GM19043 (cell line): Measurements from ENCODE around the gene AK8.

Experiments
- ATAC-seq: cut with Tn5 transposase; IDR thresholded peaks from one replicate; pipeline ENCODE4 v1.9.1; 2021; ENCODE audit warnings: low read depth; ENCODE audit not compliant: unreplicated experiment

The AK8 gene

DNA sequence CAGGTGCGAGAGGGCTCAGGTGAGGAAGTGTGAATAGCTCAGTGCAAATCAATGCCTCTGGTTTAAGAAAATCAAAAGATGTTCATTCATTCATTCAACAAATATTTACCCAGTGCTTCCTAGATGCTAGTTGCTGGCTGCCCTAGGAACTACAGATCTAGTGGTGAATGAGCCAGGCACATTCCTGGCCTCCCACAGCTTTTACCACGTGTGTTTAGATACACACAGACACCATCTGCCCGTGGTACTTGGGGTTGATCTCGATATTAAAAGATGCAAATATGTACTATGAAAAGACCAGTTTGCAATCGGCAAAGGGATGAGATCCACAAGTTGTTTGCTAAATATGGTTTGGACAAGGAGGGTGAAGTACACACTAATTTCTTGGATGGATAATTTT, 129.6 kb downstream of the AK8 start:
- ATAC-seq: no peak

DNA sequence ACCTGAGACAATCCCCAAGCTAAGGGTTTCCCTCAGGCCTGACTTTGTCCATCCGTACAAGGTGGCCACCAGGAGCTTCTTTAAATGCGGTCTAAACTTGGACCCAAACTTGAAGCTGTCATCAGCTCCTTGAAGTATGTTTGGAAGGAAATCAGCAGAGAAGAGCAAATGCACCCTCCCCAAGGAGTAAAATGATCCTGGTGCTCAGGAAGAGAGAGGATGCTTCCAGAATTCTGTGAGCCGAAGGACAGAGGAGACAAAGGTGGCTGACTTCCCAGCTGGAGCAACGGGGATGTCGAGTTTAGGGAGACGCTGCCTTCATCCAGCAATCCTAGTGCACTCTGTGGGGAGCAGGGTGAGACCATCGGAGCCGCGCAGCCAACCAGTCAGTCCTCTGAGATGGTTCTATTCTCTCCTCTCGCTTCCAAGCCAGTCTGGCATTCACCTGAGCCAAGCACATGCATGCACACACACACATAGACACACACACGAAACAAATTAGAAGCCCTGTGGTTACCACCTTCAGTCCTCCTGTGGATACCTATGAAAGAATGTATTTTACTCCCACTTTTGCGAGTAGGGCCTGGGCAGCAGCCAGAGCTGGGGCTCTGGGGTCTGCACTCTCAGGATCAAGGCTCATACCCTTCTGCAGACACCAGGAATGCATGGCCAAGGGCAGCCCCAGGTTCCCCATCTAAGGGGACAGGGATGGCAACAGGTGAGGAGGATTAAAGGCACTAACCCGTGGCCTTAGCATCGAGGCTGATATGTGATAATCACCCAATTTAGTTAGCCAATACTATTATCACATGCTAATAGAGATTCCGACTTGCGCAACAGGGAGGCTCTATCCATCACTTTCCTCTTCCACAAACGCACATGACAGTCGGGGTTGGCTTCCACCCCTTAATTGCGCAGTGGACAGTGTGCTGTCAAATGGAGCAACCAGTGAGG, 132.1 kb downstream of the AK8 start:
- ATAC-seq: no peak

DNA sequence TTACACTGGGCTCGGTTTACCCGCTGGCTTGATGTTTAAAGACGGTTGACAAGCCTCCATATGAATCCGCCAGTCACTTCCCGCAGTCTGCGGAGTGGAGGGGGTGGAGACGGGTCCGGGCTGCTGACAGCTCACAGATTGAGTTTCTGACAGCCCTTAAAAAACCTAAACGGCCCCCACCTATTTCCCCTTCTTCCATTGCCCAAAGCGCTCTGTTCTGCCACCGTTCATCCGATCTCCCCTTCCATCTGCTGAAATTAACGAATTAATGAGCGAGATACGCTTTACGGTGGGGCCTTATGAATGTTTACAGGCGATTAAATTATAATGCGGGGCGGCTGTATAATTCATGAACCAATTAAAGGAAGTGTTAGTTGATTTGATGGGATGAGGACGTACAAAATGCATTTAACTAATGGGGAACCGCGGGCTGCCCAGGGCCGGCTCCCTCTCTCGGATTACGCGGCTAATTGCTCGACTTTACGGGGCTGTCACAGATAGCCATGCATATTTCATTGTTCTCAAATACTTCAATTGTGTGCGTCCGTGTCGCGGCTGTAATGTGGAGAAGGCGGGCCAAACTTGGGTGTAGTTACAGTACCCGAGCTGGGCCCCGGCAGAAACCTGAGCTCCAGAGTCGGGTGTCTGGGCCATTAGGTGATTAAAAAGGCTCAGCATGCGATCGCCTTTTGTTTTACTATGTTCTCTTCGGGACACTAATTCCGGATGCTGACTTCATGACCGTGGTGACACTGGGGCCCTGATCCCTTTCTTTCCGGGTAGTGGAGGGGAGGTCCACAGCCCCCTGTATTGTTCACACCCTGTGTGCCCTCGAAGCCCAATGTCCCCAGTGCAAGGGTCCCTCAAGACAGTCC, 133.0 kb downstream of the AK8 start:
- ATAC-seq: no peak

DNA sequence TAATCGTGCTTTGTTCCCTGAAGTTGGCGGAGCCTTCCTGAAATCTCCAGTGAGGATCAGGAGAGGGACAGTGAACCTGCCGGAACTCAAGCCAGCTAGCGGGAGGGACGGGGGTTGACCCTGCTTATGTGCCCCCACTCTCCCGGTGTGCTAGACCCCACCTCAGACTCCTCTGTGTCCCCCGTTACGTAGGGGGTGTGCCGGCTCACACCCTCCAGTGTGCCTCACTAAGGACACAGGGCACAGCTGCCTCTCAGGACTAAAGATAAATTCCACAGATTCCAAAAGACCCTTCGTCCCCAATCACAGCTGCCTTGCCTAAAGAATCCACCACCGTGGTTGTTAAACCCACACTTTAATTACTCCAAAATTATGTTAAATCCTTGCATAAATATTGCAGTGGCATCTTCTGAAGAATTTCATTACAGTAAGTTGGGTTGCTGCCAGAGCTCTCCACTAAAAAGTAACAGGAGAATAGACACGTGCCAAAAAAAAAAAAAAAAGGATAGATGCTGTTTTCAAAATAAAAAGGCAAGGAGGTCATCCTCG, 134.1 kb downstream of the AK8 start:
- ATAC-seq: no peak

DNA sequence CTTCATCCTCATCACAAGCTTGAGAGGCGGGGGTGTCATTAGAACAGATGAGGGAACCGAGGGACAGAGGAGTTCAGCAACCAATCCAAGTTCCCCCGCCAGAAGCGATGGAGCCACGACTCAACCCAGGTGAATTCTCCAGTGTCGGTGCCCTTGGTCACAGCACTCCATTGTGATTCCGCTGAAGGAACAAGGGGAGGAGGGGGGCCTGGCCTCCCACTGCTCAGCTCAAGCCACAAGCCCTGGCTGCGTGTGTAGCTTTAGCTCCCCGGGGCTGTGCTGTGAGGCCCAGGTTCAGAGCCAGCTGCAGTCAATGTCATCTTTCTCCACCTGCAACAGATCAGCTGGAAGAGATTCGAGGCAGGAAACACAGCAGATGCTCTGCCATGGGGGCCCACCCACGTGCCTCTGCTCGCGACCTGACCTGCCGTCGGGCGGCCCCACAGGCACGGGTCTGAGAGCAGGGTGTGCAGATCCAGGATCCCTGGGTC, 135.2 kb downstream of the AK8 start:
- no peak for ATAC-seq

DNA sequence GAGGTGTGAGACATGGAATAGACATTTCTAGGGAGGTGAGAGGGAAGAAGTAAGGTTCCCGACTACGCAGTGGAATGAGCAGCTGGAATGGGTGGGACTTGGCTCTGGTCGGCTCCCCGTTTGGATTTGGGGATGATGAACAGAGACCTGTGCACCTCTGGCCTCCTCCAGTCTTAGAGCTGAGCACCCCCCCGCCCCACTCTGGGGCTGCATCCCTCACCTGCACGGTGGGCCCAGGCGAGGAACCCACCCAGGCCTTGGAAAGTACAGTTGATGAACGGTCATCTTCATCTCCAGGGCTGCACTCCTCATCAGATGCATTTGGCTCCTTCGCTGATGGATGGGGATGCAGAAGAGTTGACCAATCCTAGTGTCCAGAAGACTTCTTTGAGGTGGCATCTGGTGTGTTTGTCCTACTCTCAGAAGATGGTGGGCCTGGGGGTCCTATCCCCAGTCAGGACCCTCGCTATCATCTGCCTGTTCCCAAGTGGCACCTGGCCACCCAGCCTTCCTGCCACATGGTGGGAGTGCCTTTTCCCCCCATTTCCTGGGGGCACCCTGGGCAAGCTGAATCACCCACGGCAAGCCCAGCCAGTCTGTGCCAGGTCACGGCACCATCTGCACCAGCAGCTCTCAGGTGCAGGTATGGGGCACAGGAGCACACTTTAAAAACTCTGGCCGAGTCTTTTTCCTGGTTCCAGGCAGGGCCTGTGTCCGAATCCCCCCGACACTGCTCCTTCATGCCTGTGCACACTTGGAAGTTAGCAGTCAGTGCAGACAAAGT, 137.4 kb downstream of the AK8 start:
- no peak for ATAC-seq

DNA sequence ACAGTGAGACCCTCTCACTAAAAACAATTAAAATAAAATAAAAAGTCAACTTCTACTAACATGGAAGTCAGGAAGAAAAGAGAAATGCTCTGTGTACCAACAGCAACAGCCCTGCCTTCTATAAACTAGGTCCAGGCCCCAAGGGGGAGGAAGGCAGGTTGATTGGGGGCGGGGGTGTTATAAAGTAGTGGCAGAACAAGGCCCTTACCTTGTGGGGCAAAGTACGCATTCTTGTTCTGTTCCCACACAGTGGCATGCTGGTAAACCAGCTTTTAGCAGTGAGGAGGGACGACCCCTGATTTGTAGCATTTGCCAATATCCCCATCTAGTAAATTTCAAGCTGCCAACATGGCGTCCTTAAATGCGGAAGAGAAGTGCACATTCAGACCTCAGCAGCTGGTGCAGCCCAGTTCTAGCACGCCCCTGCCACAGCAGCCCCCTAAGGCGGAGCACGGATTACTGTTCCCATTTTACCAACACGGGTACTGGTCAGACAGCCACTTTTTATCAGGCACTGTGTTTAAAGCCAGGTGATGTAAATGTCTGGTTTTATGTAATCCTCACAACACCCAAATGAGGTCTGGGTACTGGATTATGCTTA, 138.3 kb downstream of the AK8 start:
- ATAC-seq: no peak

DNA sequence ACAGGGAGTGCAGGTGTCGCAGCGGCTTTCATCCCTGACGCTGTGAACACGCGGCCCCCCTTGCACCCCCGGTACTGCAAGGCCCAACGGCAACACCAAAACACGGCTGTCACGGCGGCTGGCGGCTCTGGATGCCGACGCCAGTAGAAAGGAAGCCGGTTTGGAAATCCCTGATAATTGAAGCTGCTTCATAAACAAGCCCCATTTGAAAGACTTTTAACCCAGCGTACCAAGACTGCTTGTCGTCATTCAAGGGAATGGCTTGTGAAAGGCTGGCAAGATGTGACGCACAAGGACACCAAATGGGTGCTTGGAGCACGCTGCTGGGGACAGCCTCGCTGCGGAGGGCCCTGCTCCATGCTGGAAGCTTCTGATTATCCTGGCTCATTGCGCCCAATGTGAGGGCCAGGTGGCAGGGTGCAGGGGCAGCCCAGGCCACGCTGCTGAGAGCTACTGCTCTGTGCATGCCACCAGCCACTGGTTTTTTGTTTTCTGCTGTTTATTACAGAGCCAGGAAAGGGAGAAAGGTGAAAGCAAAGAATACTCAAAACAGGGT, 144.7 kb downstream of the AK8 start:
- no peak for ATAC-seq

DNA sequence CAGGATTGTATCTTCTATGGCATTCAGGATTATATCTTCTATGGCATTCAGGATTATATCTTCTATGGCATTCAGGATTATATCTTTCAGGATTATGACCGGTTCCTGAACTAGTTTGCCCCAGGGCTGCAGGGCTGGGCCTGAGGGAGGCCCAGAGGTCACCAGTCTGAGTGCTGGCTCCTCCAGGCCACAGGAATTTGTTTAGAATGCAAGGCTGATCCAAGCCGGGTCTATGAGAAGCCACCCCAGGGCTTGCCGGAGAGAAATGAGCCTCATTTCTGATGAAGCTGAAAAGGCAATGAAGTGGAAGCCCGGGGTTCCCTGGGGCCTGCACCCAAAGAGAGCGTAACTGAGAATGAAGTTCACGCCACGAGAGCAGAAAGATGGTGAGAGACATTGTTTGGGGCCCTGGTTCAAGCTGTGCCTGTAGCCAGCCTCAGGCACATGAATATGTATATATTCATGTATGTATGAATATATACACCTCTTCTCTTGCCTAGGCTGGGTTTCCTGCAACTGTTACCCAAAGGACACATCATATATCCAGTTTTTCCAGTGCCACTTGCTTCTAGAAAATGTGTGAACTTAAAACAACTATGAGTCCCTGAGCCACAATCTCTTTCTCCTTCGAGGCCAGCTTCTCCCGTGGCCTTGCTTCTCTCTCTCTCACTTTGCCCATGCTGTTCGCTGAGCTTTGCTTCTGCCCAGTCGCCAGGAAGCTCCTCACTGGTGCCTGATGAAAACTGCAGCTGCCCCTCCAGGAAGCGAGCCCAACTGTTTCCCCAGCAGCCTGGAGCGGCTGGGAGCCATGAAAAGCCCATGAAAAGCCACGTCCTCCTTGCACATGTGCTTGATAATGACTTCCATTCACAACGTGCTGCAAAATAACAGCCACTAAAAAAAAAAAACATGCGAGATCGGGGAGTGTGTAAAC, 145.5 kb downstream of the AK8 start:
- ATAC-seq: no peak

DNA sequence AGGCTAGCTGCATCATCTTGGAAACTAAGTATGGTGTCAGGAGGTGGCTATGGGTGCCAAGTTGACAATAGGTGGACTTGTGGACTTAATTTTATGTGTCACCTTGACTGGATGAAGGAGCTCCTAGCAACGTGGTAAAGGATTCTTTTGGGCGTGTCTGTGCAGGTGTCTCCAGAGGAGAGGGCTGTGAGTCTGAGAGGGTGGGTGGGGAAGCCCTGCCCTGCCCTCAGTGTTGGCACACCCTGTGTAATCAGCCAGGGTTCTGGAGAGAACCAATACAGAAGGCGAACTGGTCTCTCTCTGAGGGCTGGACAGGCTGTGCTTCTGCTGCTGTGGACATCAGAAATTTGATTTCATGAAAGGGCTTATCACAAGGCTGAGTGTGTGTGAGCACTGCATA, 146.9 kb downstream of the AK8 start:
- ATAC-seq: no peak

DNA sequence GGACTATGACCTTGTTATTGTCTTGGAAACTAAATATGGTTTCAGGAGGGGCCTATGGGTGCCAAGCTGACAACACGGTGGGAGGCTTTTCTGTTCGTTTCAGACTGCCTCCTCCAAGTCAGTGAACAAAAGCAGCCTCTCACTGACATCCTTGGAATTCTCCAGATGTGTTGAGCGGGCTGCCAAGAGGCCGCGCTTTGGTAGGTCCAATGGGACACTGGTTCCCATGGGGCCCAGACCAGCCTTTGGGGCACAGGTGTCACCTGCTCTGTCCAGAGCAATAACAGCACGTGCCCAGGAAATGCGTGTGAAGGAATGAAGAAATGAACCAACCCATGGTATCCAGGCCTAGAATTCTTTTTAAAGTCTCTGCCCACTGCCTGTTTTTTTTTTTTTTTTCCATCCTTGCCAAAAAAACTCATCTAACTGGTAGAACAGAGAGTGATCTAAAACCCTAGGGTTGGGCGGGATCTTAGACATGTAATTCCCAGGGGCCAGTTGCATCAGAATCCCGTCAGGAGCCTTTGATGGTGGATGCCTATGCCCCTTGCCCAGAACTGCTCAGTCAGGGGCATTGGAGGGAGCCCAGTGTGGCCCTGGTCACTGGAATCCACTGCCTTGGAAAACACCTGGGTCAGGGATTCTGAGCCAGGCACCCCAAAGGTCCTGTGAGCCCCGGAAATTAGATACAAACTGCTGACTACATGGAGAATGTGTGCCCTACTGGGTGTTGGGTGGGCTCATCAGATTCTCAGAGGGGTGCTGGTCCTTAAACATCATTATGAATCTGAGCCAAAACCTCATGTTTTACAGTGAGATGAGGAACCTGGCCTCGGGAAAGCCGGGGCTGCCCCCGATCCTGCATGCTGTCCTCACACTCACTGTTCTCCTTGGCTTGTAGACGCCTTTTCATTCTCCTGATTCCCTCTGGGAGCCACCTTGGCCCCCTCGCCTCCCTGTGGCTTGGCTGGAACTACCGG, 147.7 kb downstream of the AK8 start:
- ATAC-seq: no peak

DNA sequence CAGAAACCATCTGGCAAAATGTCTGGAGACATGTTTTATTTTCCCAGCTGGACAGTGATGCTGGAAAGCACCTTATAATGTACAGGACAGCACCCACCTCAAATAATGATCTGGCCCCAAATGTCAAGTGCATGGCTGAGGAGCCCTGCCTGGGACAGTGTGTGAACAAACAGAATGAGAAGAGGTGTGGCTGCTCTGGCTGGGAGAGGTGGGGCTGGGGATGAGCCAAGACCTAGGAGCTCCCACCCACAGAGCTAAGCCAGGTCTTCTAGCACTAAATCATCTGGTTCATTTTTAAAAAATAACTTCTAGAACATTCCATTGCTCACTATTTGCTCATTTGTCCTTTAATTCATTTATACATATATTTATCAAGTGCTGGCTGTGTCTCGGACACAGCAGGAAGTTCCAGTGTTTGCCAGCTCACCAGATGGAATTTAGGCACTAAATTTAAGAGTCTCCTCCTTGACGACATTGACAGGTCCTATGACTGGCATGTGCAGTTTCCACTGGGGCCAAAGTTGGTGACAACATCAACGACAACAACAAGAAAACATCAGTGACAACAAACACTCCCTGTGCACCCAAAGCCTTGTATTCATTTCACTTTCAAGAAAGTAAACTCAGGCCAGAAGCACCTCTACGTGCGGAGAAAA, 148.7 kb downstream of the AK8 start:
- ATAC-seq: no peak

DNA sequence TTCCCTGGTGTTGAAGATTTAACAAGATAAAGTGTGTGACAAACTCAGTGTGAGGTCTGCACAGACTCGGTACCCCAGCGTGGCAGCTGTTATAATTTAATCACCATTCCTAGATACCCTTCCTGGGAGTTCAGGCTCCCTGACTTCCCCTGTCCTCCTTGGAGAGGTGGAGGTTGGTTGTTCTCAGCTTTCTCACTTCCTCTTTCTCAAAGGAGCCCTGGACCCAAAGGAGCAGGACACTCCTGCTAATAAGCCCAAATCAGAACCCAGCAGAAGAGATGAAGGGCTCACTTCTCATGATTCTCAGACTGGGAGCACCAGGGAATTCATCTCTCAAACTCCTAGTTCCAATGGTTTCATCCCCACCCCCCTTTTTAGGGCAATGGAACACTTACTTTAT, 149.6 kb downstream of the AK8 start:
- no peak for ATAC-seq

DNA sequence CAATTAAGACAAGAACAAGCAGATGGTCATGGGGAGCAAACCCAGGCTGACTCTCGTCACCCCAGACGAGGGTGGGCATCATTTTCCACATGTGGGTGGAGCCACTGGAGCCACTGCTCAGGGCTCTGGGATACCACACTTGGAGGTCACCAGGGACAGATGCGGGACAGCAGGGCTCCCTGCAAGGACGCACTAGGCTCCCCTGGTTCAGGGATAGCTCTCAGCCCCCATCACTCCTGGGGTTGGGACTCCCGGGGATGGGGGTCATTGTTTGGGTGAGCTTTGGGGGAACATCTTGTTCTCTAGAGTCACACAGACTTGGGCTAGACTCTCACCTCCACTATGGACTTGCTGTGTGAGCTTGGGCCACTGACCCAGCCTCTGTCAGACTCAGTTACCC, 150.0 kb downstream of the AK8 start:
- no peak for ATAC-seq

DNA sequence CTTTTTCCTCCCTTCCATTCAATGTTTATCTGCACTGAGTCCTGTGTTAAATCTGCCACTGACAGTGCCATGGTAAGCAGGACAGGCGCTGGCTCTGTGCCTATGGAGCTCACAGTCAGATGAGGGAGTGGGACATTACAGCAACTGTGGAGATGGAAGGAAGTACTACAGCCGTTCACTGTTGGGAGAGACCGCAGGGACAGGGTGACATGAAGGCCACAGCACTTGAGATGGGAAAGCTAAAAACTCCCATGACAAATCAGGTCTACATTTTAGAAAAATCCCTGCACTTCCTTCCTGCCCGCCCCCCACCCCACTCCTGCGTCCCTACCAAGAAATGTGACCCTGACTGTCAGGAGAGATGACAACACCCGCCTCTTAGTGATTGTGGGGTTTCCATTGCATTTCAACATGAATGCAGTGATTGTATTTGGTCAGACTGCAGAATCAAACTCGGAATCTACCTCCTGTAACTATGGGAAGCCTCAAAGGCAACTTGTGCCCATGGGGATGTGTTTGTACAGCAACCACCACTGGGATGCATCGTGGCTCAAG, 151.4 kb downstream of the AK8 start:
- no peak for ATAC-seq

DNA sequence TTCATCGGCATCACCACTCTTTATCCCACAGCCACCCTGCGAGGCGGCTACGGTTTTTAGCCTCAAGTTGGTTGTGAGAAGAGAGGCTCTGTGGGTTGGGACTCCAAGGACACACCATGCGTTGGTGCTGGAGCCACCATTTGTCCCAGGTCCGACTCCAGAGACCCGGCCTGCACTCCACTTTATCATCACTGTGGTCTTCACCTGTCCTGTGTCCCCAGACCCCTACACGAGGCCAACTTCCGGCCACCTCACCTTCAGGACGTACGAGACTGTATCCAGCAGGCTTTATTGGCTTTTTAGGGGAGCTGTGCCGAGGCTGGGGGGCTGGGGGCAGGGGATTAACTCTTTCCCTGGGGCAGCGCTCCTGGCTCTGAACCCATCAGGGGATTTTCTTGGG, 152.8 kb downstream of the AK8 start:
- no peak for ATAC-seq

DNA sequence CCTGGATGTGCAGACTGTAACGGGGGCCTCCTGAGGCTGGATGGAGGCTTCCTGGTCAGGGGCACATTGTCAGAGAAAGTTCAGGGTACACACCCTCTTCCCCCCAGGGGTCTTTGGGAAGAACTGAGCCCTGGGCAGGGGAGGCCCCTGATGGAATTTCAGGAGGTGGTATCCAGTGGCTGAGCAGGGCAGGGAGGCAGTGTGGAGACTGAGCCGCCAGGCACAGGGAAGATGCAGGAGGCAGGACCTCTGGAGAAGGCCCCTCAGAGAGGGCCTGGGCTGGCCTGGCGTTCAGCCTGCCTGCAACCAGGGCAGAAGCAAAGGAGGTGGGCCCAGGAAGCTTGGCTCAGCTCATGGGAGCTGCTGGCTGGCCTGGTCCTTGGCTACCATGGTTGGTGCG, 154.3 kb downstream of the AK8 start:
- no peak for ATAC-seq
